Mammary epithelial cell (primary cell): ENCODE measurements around the gene RXRA.

Experiments
- EZH2 ChIP-seq: IDR thresholded peaks from 2 replicates; pipeline ENCODE4 v1.6.1; 2012; ENCODE audit warnings: low read length, inconsistent platforms, borderline replicate concordance
- TF ChIP-seq, protein P1 (sequence below), 2 donors: IDR thresholded peaks in 1 of 2; conservative IDR thresholded peaks in 1 of 2; 2 replicates each; pipeline ENCODE4 v1.5.1; 2011 to 2012; ENCODE audit warnings: inconsistent platforms in 2 of 2, low read length in 2 of 2, mild to moderate bottlenecking in 2 of 2, control low read depth in 1 of 2, low read depth in 1 of 2; ENCODE audit not compliant: insufficient read depth in 1 of 2; ENCODE audit errors: extremely low read depth in 1 of 2

DNA sequence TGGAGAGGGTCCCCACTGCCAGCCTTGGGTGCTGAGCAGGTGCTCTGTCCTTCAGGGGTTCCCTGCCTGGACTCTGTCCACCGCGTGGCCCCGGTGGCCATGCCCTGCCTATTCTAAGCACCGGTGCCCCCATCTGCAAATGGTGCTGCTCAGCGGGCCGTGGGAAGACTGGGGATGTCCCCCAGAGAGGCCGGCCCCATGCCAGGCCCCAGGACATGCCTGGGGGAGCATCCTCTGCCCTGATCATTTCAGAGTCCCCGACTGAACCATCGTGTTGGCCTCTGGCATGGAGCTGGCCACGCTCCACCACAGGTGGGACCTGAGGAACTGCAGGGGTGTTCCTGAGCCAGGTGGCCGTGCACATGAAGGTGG, 64.7 kb downstream of the RXRA start:
- TF ChIP-seq, protein P1, sequence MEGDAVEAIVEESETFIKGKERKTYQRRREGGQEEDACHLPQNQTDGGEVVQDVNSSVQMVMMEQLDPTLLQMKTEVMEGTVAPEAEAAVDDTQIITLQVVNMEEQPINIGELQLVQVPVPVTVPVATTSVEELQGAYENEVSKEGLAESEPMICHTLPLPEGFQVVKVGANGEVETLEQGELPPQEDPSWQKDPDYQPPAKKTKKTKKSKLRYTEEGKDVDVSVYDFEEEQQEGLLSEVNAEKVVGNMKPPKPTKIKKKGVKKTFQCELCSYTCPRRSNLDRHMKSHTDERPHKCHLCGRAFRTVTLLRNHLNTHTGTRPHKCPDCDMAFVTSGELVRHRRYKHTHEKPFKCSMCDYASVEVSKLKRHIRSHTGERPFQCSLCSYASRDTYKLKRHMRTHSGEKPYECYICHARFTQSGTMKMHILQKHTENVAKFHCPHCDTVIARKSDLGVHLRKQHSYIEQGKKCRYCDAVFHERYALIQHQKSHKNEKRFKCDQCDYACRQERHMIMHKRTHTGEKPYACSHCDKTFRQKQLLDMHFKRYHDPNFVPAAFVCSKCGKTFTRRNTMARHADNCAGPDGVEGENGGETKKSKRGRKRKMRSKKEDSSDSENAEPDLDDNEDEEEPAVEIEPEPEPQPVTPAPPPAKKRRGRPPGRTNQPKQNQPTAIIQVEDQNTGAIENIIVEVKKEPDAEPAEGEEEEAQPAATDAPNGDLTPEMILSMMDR (conservative IDR thresholded peaks at IDR 0.05 in 1 of 2, IDR thresholded peaks at IDR 0.05 in 1 of 2; ENCODE audit: extremely low read depth in 1 of 2, insufficient read depth in 1 of 2, low read depth in 1 of 2, low read length in 2 of 2): no peak
- TF ChIP-seq EZH2: no peak
